Body of pancreas (tissue), 4 donors: ENCODE results near the gene KLHDC7B. TPM values are rescaled to one million over a fixed set of nuclear protein-coding genes. Genes with fewer than 3 reads are reported as not detected.
A peak's percentile ranks its signal among the peaks of the same experiment; 100 is the strongest.

Experiments
- ATAC-seq: fragments of 150-250 bp; one replicate; pipeline ENCODE4 v1.9.1; 2016
- DNase-seq, 4 donors: peaks; one replicate each; pipeline ENCODE4 v3.0.0-alpha.2; 2019
- H3K27ac ChIP-seq, 4 donors: fragments of 200-600 bp; sonication (generic); 1 replicate in 3 of 4; 2 replicates in 1 of 4; pipeline versions ENCODE4 v1.5.1 to v1.6.1; 2016 to 2019; ENCODE audit warnings: mild to moderate bottlenecking in 1 of 4, mixed read lengths in 1 of 4, moderate library complexity in 1 of 4
- H3K27me3 ChIP-seq, 2 donors: fragments of 200-600 bp; sonication (generic); one replicate each; pipeline ENCODE4 v1.6.0; 2016; ENCODE audit warnings: mild to moderate bottlenecking in 1 of 2
- H3K36me3 ChIP-seq, 2 donors: fragments of 200-600 bp; sonication (generic); replicated peaks in 1 of 2; 2 replicates each; pipeline ENCODE4 v1.5.1; 2016; ENCODE audit warnings: low read depth in 2 of 2; ENCODE audit not compliant: insufficient read depth in 1 of 2
- H3K4me1 ChIP-seq: fragments of 200-600 bp; sonication (generic); one replicate; pipeline ENCODE4 v1.6.0; 2016
- H3K4me3 ChIP-seq, 2 donors: fragments of 200-600 bp; sonication (generic); 1 replicate in 1 of 2; 2 replicates in 1 of 2; pipeline ENCODE4 v1.5.1; 2016 to 2019
- H3K9me3 ChIP-seq, 3 donors: fragments of 200-600 bp; sonication (generic); 1 replicate in 2 of 3; 2 replicates in 1 of 3; pipeline ENCODE4 v1.5.1; 2016
- POLR2A ChIP-seq, 3 donors: fragments of 450-650 bp; IDR thresholded peaks; one replicate each; pipeline ENCODE4 v1.6.1; 2016; ENCODE audit warnings: antibody characterized with exemption in 3 of 3, mild to moderate bottlenecking in 2 of 3
- WGBS, 2 donors: methylation state at CpG; one replicate each; pipeline ENCODE4 v1.1.5; 2017; 5-methylcytosine and 5-hydroxymethylcytosine counted together
- intact Hi-C: fragments of 100-400 bp; cut with DNase I; formaldehyde crosslinking; loops from one replicate; pipeline ENCODE4 v1.15.1; 2023
- total RNA-seq, 2 donors: library from RNA; depleted of rRNA; stranded (reverse); fragments of >200 nt; gene quantifications; one replicate each; pipeline ENCODE4 v1.1.0, GENCODE V29; 2016
- TF ChIP-seq, protein P1 (sequence below), 7 experiments: fragments of 450-650 bp in 4 of 7; fragments of 200-600 bp in 3 of 7; sonication (generic) in 3 of 7; IDR thresholded peaks; one replicate each; pipeline ENCODE4 v1.5.1; 2016 to 2019; ENCODE audit warnings: antibody characterized with exemption in 7 of 7

KLHDC7B gene
- not detected for total RNA-seq

DNA sequence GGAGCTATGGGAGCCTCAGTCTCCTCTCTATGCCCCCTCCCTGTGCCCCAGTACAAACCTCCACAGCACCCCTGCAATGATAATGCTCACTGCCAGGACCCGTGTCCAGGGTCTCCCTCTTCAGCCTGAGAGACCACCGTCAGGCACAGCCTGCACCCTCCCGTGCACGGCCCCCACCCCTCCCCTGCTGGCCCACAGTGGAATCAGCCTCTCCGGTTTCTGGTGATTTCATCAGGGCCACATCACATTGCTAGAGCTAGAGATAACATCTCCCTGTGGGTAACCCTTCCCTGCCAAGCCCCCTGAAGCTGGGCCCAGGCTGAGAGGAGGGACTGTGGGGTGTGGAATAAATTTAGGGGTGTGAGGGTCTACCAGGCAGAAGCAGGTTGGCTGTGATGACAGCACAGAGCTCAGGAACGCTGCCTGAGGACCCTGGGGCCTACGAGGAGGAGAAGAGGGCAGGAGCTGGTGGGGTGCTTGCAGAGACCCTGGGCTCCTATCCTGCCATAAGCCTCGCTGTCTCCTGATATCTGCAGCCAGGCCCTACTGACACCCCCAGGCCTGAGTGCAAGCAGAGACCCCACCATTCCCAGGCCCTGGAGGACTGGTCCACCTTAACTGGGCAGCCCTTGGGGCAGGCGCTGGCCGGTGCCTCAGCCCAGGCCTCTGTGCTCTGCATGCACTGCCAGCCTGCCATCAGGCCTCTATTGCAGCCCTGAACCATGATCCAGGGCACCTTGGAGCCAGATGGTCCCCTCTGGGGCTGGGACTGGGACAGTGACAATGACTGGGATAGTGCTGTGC is at the start of gene KLHDC7B:
Gene KLHDC7B (plus strand): TSS at position 378 of the 804 bp plus-strand sequence. CDS start 345 bp downstream, at position 723.
- no peak for ATAC-seq
- Histone ChIP-seq H3K27ac (peak within 1 kb of the TSS in 2 of 4 donors; percentile 42 to 90), H3K36me3 (no peaks in the 10 kb centered on the region), H3K4me3 (no peak within 1 kb of the TSS), H3K27me3 (peaks cover 0 to 23% of the 10 kb centered on the region in 2 donors), H3K4me1 (peaks cover 22% of the 10 kb centered on the region), H3K9me3 (no peaks in the 10 kb centered on the region)
- 68 to 70% methylated on average over 4 to 9 of the region's 10 CpGs for whole genome bisulfite sequencing, 2 donors
- intact Hi-C loops, result no loop called here
- TF ChIP-seq, protein P1, sequence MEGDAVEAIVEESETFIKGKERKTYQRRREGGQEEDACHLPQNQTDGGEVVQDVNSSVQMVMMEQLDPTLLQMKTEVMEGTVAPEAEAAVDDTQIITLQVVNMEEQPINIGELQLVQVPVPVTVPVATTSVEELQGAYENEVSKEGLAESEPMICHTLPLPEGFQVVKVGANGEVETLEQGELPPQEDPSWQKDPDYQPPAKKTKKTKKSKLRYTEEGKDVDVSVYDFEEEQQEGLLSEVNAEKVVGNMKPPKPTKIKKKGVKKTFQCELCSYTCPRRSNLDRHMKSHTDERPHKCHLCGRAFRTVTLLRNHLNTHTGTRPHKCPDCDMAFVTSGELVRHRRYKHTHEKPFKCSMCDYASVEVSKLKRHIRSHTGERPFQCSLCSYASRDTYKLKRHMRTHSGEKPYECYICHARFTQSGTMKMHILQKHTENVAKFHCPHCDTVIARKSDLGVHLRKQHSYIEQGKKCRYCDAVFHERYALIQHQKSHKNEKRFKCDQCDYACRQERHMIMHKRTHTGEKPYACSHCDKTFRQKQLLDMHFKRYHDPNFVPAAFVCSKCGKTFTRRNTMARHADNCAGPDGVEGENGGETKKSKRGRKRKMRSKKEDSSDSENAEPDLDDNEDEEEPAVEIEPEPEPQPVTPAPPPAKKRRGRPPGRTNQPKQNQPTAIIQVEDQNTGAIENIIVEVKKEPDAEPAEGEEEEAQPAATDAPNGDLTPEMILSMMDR (IDR thresholded peaks at IDR 0.05), result no peak
- no peak for TF ChIP-seq POLR2A (IDR thresholded peaks at IDR 0.05)
- DNase-seq, result no peak

DNA sequence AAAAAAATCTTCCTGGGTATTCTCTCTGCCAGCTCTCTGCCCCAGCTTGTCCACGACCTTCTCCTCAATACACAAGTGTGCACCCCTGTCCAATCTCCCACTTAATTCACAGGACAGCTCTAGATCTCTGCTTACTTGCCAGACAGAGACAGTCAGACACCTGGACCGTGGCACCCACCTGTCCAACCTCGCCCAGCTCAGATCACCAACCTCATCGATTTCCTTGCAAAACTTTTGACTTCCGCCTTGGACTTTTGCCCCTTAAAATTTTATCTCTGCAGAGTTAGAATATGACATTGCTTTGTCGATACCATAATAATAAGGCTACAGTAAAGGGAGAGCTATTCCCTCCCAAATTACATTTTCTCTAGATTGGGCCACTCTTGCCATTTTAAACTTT is 48.6 kb upstream of the KLHDC7B start:
- intact Hi-C loops, result no loop called here
- no peak for ATAC-seq
- Histone ChIP-seq H3K4me1 (peaks cover 11% of the 10 kb centered on the region), H3K4me3 (no peak overlapping the region), H3K9me3 (no peaks in the 10 kb centered on the region), H3K36me3 (no peaks in the 10 kb centered on the region), H3K27me3 (no peaks in the 10 kb centered on the region), H3K27ac (no peak overlapping the region)
- no peak for DNase-seq
- TF ChIP-seq, protein P1 (IDR thresholded peaks at IDR 0.05), result no peak
- no peak for TF ChIP-seq POLR2A (IDR thresholded peaks at IDR 0.05)
- 49 to 64% methylated on average over 6 of the region's 6 CpGs for WGBS, 2 donors

DNA sequence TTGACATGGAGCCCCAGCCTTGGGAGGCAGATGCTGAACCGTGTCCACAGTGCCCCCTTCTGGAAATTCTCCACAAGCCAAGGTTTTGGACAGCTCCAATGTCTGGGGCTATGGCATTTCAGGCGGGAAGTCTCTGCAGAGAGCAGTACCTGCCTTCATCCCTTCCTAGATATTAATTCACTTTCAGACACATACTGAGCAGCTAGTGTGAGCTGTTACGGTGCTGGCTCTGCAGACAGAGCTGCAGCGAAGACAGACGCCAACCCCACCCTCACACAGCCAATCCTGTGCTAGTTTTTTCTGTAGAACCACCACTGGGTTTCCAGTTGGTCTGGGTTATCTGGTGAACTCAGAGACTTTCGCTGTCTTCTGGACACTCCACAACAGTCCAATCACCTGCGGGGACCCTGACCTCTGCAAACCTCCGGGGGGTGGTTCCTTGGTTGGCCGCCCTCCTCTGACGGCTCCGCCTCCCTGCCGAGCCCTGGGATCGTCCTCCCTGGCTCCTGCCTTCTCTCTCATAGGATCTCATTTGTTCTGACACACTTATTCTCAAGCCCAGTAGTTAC is 47.3 kb upstream of the KLHDC7B start:
- intact Hi-C loops, result no loop called here
- ATAC-seq (peak; percentile 94), DNase-seq (peak; percentile 85 to 87 (median 86))
- Histone ChIP-seq H3K4me3 (no peak overlapping the region), H3K36me3 (peaks cover 0 to 2% of the 10 kb centered on the region in 2 donors), H3K9me3 (no peaks in the 10 kb centered on the region), H3K4me1 (peaks cover 11% of the 10 kb centered on the region), H3K27me3 (no peaks in the 10 kb centered on the region), H3K27ac (peak overlapping the region in 3 of 4 donors; percentile 16 to 52 (median 29))
- WGBS, 2 donors, result 7% methylated on average over 13 of the region's 13 CpGs
- TF ChIP-seq, protein P1 (IDR thresholded peaks at IDR 0.05), result peak; percentile 54 to 83 (median 78)
- no peak for TF ChIP-seq POLR2A (IDR thresholded peaks at IDR 0.05)

DNA sequence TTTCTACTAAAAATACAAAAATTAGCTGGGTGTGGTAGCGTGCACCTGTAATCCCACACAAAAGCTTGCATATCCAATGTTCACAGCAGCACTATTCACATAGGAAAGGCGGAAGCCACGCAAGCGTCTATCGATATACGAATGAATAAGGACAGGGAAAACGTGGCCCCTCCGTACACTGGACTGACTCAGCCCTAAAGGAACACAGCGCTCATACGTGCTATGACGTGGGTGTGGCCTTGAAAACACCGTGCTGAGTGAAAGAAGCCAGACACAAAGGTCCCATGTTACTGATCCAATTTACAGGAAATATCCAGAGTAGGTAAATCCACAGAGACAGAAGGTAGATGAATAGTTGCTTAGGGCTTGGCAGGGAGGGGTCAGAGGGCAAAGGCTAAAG is 45.2 kb upstream of the KLHDC7B start:
- Histone ChIP-seq H3K9me3 (no peaks in the 10 kb centered on the region), H3K4me3 (no peak overlapping the region), H3K27me3 (no peaks in the 10 kb centered on the region), H3K36me3 (peaks cover 0 to 2% of the 10 kb centered on the region in 2 donors), H3K4me1 (peaks cover 22% of the 10 kb centered on the region), H3K27ac (no peak overlapping the region)
- no peak for DNase-seq
- WGBS, 2 donors, result 81 to 87% methylated on average over 12 of the region's 12 CpGs
- no peak for TF ChIP-seq POLR2A (IDR thresholded peaks at IDR 0.05)
- TF ChIP-seq, protein P1 (IDR thresholded peaks at IDR 0.05), result no peak
- no peak for ATAC-seq
- intact Hi-C loops, result loop anchor here (5.0 to 10.0 kb wide), 2 partner anchors 33 to 256 kb away; partner anchors contain the start of gene TUBGCP6
